Colonic mucosa (tissue), 4 donors: Measurements from ENCODE around the gene LSP1. TPM values are rescaled to one million over a fixed set of nuclear protein-coding genes. Genes with fewer than 3 reads are reported as not detected.

Source experiments
- DNase-seq: peaks from one replicate; pipeline ENCODE4 v3.0.0-alpha.2; 2020
- H3K27ac ChIP-seq: fragments of 200-600 bp; one replicate; pipeline ENCODE4 v1.8.0; 2021
- H3K27me3 ChIP-seq: fragments of 200-600 bp; one replicate; pipeline ENCODE4 v1.8.0; 2021
- H3K36me3 ChIP-seq: fragments of 200-600 bp; one replicate; pipeline ENCODE4 v1.8.0; 2021
- H3K4me1 ChIP-seq: fragments of 200-600 bp; one replicate; pipeline ENCODE4 v1.8.0; 2021; ENCODE audit warnings: mild to moderate bottlenecking
- H3K4me3 ChIP-seq: fragments of 200-600 bp; one replicate; pipeline ENCODE4 v1.8.0; 2021
- H3K9ac ChIP-seq, 2 donors: one replicate each; pipeline ENCODE4 v1.7.0; 2013; ENCODE audit warnings: control low read depth in 2 of 2, low read depth in 2 of 2, low read length in 2 of 2
- H3K9me3 ChIP-seq: fragments of 200-600 bp; one replicate; pipeline ENCODE4 v1.8.0; 2021
- CTCF ChIP-seq: fragments of 200-600 bp; IDR thresholded peaks from one replicate; pipeline ENCODE4 v1.8.0; 2022; ENCODE audit warnings: antibody characterized with exemption, mild to moderate bottlenecking
- intact Hi-C: fragments of 100-400 bp; cut with DNase I; formaldehyde crosslinking; loops from one replicate; pipeline ENCODE4 v1.14.1; 2022
- total RNA-seq, 2 donors: library from RNA; stranded (reverse); fragmentation: NEBNext Ultra II Directional in 1 of 2; extraction: Animal tissue kit (Norgen Biotek cat#: 25700) in 1 of 2; gene quantifications; one replicate each; pipeline ENCODE4 v1.2.1, GENCODE V29; 2021
- donor health status: healthy.
- donor health status: DM: no; HTN: no; CAD: no.
- donor health status: DM: no; HTN: no; CAD: no.

Gene LSP1
- total RNA-seq, 2 donors from 2014 or later, result 18.9 to 23.0 TPM

GRCh38 chr11:1888347-1888753 lies 35.5 kb downstream of the LSP1 start:
- Histone ChIP-seq H3K9me3 (no peaks in the 10 kb centered on the region), H3K4me3 (no peak overlapping the region), H3K27me3 (no peaks in the 10 kb centered on the region), H3K36me3 (no peaks in the 10 kb centered on the region), H3K9ac (no peak overlapping the region), H3K4me1 (no peaks in the 10 kb centered on the region), H3K27ac (no peak overlapping the region)
- TF ChIP-seq CTCF, result no peak
- peak; percentile 17 for DNase-seq
- intact Hi-C loops, result no loop called here

- H3K9ac ChIP-seq, result peak overlapping the region in 1 of 2 donors; percentile 7
- intact Hi-C loops, result no loop called here
These were observed 35.9 kb downstream of the LSP1 start for GRCh38 chr11:1888811-1889210.

GRCh38 chr11:1889224-1889930 lies 36.5 kb downstream of the LSP1 start:
- no peaks in the 10 kb centered on the region for H3K4me1 ChIP-seq

More at GRCh38 chr11:1888811-1889210, 35.9 kb downstream of the LSP1 start:
- H3K27me3 ChIP-seq, result no peaks in the 10 kb centered on the region
- H3K4me3 ChIP-seq, result no peak overlapping the region
- no peaks in the 10 kb centered on the region for H3K9me3 ChIP-seq
- no peaks in the 10 kb centered on the region for H3K36me3 ChIP-seq
- DNase-seq, result no peak
- H3K27ac ChIP-seq, result no peak overlapping the region
- H3K4me1 ChIP-seq, result no peaks in the 10 kb centered on the region
- no peak for TF ChIP-seq CTCF

GRCh38 chr11:1889941-1890855 lies 37.3 kb downstream of the LSP1 start:
- Histone ChIP-seq H3K9me3 (no peaks in the 10 kb centered on the region), H3K27ac (no peak overlapping the region), H3K9ac (no peak overlapping the region), H3K27me3 (no peaks in the 10 kb centered on the region), H3K4me1 (no peaks in the 10 kb centered on the region), H3K4me3 (no peak overlapping the region), H3K36me3 (no peaks in the 10 kb centered on the region)
- no peak for DNase-seq
- no peak for TF ChIP-seq CTCF
- intact Hi-C loops, result no loop called here

More at GRCh38 chr11:1889224-1889930, 36.5 kb downstream of the LSP1 start:
- no peak overlapping the region for H3K27ac ChIP-seq
- intact Hi-C loops, result no loop called here
- H3K9me3 ChIP-seq, result no peaks in the 10 kb centered on the region
- H3K9ac ChIP-seq, result peak overlapping the region in 1 of 2 donors; percentile 7
- no peak for DNase-seq
- no peaks in the 10 kb centered on the region for H3K36me3 ChIP-seq
- H3K4me3 ChIP-seq, result no peak overlapping the region
- no peak for TF ChIP-seq CTCF
- no peaks in the 10 kb centered on the region for H3K27me3 ChIP-seq

GRCh38 chr11:1890856-1891830 lies 38.3 kb downstream of the LSP1 start:
- no peak overlapping the region for H3K27ac ChIP-seq
- intact Hi-C loops, result no loop called here
- no peak for DNase-seq
- TF ChIP-seq CTCF, result no peak
- no peaks in the 10 kb centered on the region for H3K36me3 ChIP-seq
- H3K9ac ChIP-seq, result no peak overlapping the region
- H3K4me3 ChIP-seq, result no peak overlapping the region
- H3K9me3 ChIP-seq, result no peaks in the 10 kb centered on the region
- H3K4me1 ChIP-seq, result no peaks in the 10 kb centered on the region
- no peaks in the 10 kb centered on the region for H3K27me3 ChIP-seq
